Endothelial cell of umbilical vein (primary cell): ENCODE measurements around the gene C9orf72. TPM values are rescaled to one million over a fixed set of nuclear protein-coding genes. Genes with fewer than 3 reads are reported as not detected.

Experiments used
- BruUV-seq: library from RNA; stranded (reverse); fragments of 400-500 nt; replicated peaks from 2 replicates; lab custom pipeline; 2021; lab: Mats Ljungman, UMichigan
- CTCF ChIA-PET: fragments of 300-600, 350-600 bp; sonication (Branson Sonifier 250); formaldehyde crosslinking; loops from one replicate; lab custom pipeline; 2021; ENCODE audit warnings: antibody characterized with exemption, inconsistent platforms; lab: Charles Lee
- POLR2A ChIA-PET: fragments of 300-600, 350-600 bp; sonication (Branson Sonifier 250); formaldehyde crosslinking; loops from one replicate; lab custom pipeline; 2021; ENCODE audit warnings: antibody characterized with exemption, inconsistent platforms; lab: Charles Lee
- DNase-seq: peaks from one replicate; pipeline ENCODE4 v3.0.0-alpha.2; 2011; ENCODE audit warnings: low read depth, low spot score
- FAIRE-seq: peaks from 2 replicates; lab custom pipeline; 2011; peaks lifted over from hg19 to GRCh38; lab: Jason Lieb, UNC
- H2AFZ ChIP-seq: 2 replicates; pipeline ENCODE4 v1.6.0; 2012; ENCODE audit warnings: low read depth, low read length, control low read depth, inconsistent platforms
- H3K27ac ChIP-seq: 2 replicates; pipeline ENCODE4 v1.5.1; 2011; ENCODE audit warnings: low read depth, mild to moderate bottlenecking, control low read depth, low read length, moderate library complexity; ENCODE audit not compliant: insufficient read depth
- H3K27me3 ChIP-seq, 2 experiments: 2 replicates each; pipeline versions ENCODE4 v1.6.0 to v1.6.1; 2011; ENCODE audit warnings: low read length in 2 of 2, mixed read lengths in 1 of 2; ENCODE audit not compliant: control insufficient read depth in 2 of 2, insufficient read depth in 2 of 2
- H3K36me3 ChIP-seq, 2 experiments: 2 replicates in 1 of 2; 3 replicates in 1 of 2; pipeline ENCODE4 v1.5.1; 2011; ENCODE audit warnings: low read length in 2 of 2, mild to moderate bottlenecking in 1 of 2, moderate library complexity in 1 of 2; ENCODE audit not compliant: control insufficient read depth in 2 of 2, insufficient read depth in 2 of 2; ENCODE audit errors: extremely low read depth in 1 of 2
- H3K4me1 ChIP-seq: 3 replicates; pipeline ENCODE4 v1.5.1; 2011; ENCODE audit warnings: mild to moderate bottlenecking, low read length; ENCODE audit not compliant: control insufficient read depth, insufficient read depth; ENCODE audit errors: extremely low read depth
- H3K4me2 ChIP-seq: 2 replicates; pipeline ENCODE4 v1.6.1; 2011; ENCODE audit warnings: low read length, control low read depth, mixed read lengths; ENCODE audit not compliant: insufficient read depth
- H3K4me3 ChIP-seq, 3 experiments: fragments of 200-600 bp in 1 of 3; sonication (generic), shearing (Covaris generic) in 1 of 3; replicated peaks in 1 of 3; 2 replicates each; pipeline ENCODE4 v1.5.1; 2011 to 2016; ENCODE audit warnings: control low read depth in 3 of 3, low read length in 3 of 3, mild to moderate bottlenecking in 2 of 3, inconsistent platforms in 1 of 3, low read depth in 1 of 3, moderate library complexity in 1 of 3; ENCODE audit not compliant: insufficient read depth in 1 of 3
- H3K79me2 ChIP-seq: 2 replicates; pipeline ENCODE4 v1.6.0; 2012; ENCODE audit warnings: low read length, inconsistent platforms; ENCODE audit not compliant: control insufficient read depth, insufficient read depth
- H3K9ac ChIP-seq: replicated peaks from 2 replicates; pipeline ENCODE3; 2011; ENCODE audit warnings: low read length, control low read depth; ENCODE audit not compliant: insufficient read depth; ENCODE audit errors: extremely low read depth
- H3K9me1 ChIP-seq: replicated peaks from 3 replicates; pipeline ENCODE4 v1.6.0; 2011; ENCODE audit warnings: mild to moderate bottlenecking, low read length; ENCODE audit not compliant: control insufficient read depth, insufficient read depth; ENCODE audit errors: extremely low read depth
- H3K9me3 ChIP-seq: replicated peaks from 2 replicates; pipeline ENCODE4 v1.5.1; 2012; ENCODE audit warnings: low read length, inconsistent platforms; ENCODE audit not compliant: control insufficient read depth, insufficient read depth
- H4K20me1 ChIP-seq: replicated peaks from 2 replicates; pipeline ENCODE3; 2011; ENCODE audit warnings: mild to moderate bottlenecking, low read length; ENCODE audit not compliant: control insufficient read depth, insufficient read depth; ENCODE audit errors: extremely low read depth
- EZH2 ChIP-seq: IDR thresholded peaks from 2 replicates; pipeline ENCODE4 v1.6.1; 2012; ENCODE audit warnings: borderline replicate concordance, low read depth, mild to moderate bottlenecking, moderate library complexity, low read length, inconsistent platforms; ENCODE audit not compliant: severe bottlenecking
- FOS ChIP-seq: IDR thresholded peaks from 2 replicates; pipeline ENCODE4 v1.6.1; 2011; ENCODE audit warnings: mild to moderate bottlenecking, low read length, moderate library complexity, borderline replicate concordance; ENCODE audit not compliant: insufficient read depth
- MAX ChIP-seq: IDR thresholded peaks from 2 replicates; pipeline ENCODE4 v1.6.1; 2011; ENCODE audit not compliant: insufficient read depth, insufficient read length
- MYC ChIP-seq: IDR thresholded peaks from one replicate; pipeline ENCODE4 v1.6.1; 2011; ENCODE audit warnings: mild to moderate bottlenecking, low read depth, low read length
- POLR2AphosphoS5 ChIP-seq: IDR thresholded peaks from 2 replicates; pipeline ENCODE4 v1.6.1; 2012; ENCODE audit warnings: low read depth, mild to moderate bottlenecking, control low read depth, low read length, moderate library complexity; ENCODE audit not compliant: insufficient read depth
- dilution Hi-C: fragments of 300-500 bp; cut with MboI; formaldehyde crosslinking; loops from one replicate; pipeline ENCODE4 v1.15.0; 2019; ENCODE audit warnings: low sequenced_read_pairs; ENCODE audit not compliant: extremely low pct_ligation_motif_present
- intact Hi-C: fragments of 100-400 bp; cut with micrococcal nuclease; formaldehyde crosslinking; loops from one replicate; pipeline ENCODE4 v1.10.0; 2022
- polyA plus RNA-seq, 4 experiments: library from polyadenylated mRNA; depleted of rRNA in 3 of 4; stranded (reverse) in 3 of 4; unstranded in 1 of 4; fragments of >200 nt; gene quantifications; 2 replicates each; pipeline versions ENCODE4 v1.2.1 to v1.2.3, GENCODE V29; 2011 to 2012; ENCODE audit warnings: missing spikeins in 1 of 4
- total RNA-seq: library from RNA; stranded (reverse); gene quantifications from 2 replicates; pipeline ENCODE4 v1.2.3, GENCODE V29; 2021

The C9orf72 gene
- total and polyA plus RNA-seq, 2 donors (not counting 3 experiments of a cell fraction or from before 2014, with no cell fraction given): 2.7 to 7.3 TPM

- Histone ChIP-seq H3K9me3 (no peaks in the 10 kb centered on the region), H4K20me1 (no peaks in the 10 kb centered on the region), H3K36me3 (peaks cover 2% of the 10 kb centered on the region in 2 experiments), H3K4me2 (no peak overlapping the region), H3K27ac (no peak overlapping the region), H3K4me3 (no peak overlapping the region), H2AFZ (no peak overlapping the region), H3K9me1 (no peaks in the 10 kb centered on the region), H3K27me3 (no peaks in the 10 kb centered on the region), H3K79me2 (no peaks in the 10 kb centered on the region), H3K9ac (no peak overlapping the region), H3K4me1 (no peaks in the 10 kb centered on the region)
- BruUV-seq: no TSS peak
- TF ChIP-seq POLR2AphosphoS5 (no peak), MYC (no peak), EZH2 (no peak), MAX (no peak), FOS (no peak)
- dilution Hi-C loops: no loop called here
- POLR2A ChIA-PET: no interaction called here
- intact Hi-C loops: no loop called here
- FAIRE-seq: no peak
- CTCF ChIA-PET: interaction anchor here (2.2 kb wide), 1 partner anchor 222 kb away, joined by 7 read pairs; no protein-coding TSS in a partner anchor
- no peak for DNase-seq
These were observed 18.6 kb downstream of the C9orf72 start for GRCh38 chr9:27554712-27555111.

GRCh38 chr9:27549196-27549755 is 24.0 kb downstream of the C9orf72 start:
- H3K9ac ChIP-seq: no peak overlapping the region
- H3K9me1 ChIP-seq: no peaks in the 10 kb centered on the region
- DNase-seq: no peak
- H3K4me1 ChIP-seq: no peaks in the 10 kb centered on the region
- H3K4me3 ChIP-seq: no peak overlapping the region
- TF ChIP-seq POLR2AphosphoS5: no peak
- no peaks in the 10 kb centered on the region for H4K20me1 ChIP-seq
- no peaks in the 10 kb centered on the region for H3K36me3 ChIP-seq
- BruUV-seq: no TSS peak
- H3K27me3 ChIP-seq: no peaks in the 10 kb centered on the region
- intact Hi-C loops (no loop called here), dilution Hi-C loops (no loop called here)
- no peak overlapping the region for H3K27ac ChIP-seq
- CTCF ChIA-PET: interaction anchor here (0.8 to 6.3 kb wide), 4 partner anchors 9 to 217 kb away, joined by 3 to 74 read pairs (median 6); no protein-coding TSS in a partner anchor
- peak; percentile 49 for FAIRE-seq
- POLR2A ChIA-PET: no interaction called here
- no peak overlapping the region for H2AFZ ChIP-seq
- no peaks in the 10 kb centered on the region for H3K79me2 ChIP-seq
- no peaks in the 10 kb centered on the region for H3K9me3 ChIP-seq
- no peak overlapping the region for H3K4me2 ChIP-seq
